ENCODE results near the gene KATNB1.
"Not testable (repeated sequence)": the region's sequence is repeated elsewhere in the genome, so short reads cannot be mapped to it uniquely, and the experiment has no call there.

Gene KATNB1

GRCh38 chr16:57703416-57704010 is 32.1 kb upstream of the KATNB1 start:
- DNase-seq = no peak

- no peak for DNase-seq
Measured at GRCh38 chr16:57704011-57704904, 31.3 kb upstream of the KATNB1 start.

GRCh38 chr16:57704905-57705852 is 30.4 kb upstream of the KATNB1 start:
- no peak for DNase-seq

- DNase-seq = no peak
Measured at GRCh38 chr16:57706717-57707116, 28.9 kb upstream of the KATNB1 start.

GRCh38 chr16:57707331-57707730 is 28.2 kb upstream of the KATNB1 start:
- DNase-seq = no peak

GRCh38 chr16:57708168-57708567 is 27.4 kb upstream of the KATNB1 start:
- DNase-seq = no peak

- no peak for DNase-seq
Measured at GRCh38 chr16:57709663-57710062, 25.9 kb upstream of the KATNB1 start.

- DNase-seq = no peak
Measured at GRCh38 chr16:57711346-57711745, 24.2 kb upstream of the KATNB1 start.

- DNase-seq = no peak
Measured at GRCh38 chr16:57711993-57712392, 23.6 kb upstream of the KATNB1 start.

GRCh38 chr16:57712569-57712968 is 23.0 kb upstream of the KATNB1 start:
- DNase-seq = not testable (repeated sequence)

GRCh38 chr16:57713596-57713995 is 22.0 kb upstream of the KATNB1 start:
- DNase-seq = no peak

GRCh38 chr16:57714047-57714446 is 21.5 kb upstream of the KATNB1 start:
- no peak for DNase-seq

- peak; percentile 78 for DNase-seq
Measured at GRCh38 chr16:57720142-57720575, 15.4 kb upstream of the KATNB1 start.

- no peak for DNase-seq
Measured at GRCh38 chr16:57721356-57722209, 14.0 kb upstream of the KATNB1 start.

GRCh38 chr16:57722210-57722499 is 13.4 kb upstream of the KATNB1 start:
- no peak for DNase-seq

- DNase-seq = no peak
Measured at GRCh38 chr16:57722651-57723050, 12.9 kb upstream of the KATNB1 start.

- DNase-seq = no peak
Measured at GRCh38 chr16:57723170-57723569, 12.4 kb upstream of the KATNB1 start.

GRCh38 chr16:57724531-57724930 is 11.0 kb upstream of the KATNB1 start:
- no peak for DNase-seq

GRCh38 chr16:57725151-57725550 is 10.4 kb upstream of the KATNB1 start:
- peak; percentile 11 for DNase-seq

- DNase-seq = peak; percentile 70
Measured at GRCh38 chr16:57725554-57725953, 10.0 kb upstream of the KATNB1 start.

GRCh38 chr16:57725976-57726375 is 9.6 kb upstream of the KATNB1 start:
- no peak for DNase-seq

- DNase-seq = peak; percentile 17
Measured at GRCh38 chr16:57726433-57726947, 9.1 kb upstream of the KATNB1 start.
